WTC11 (cell line): ENCODE results near the gene SPTB.

Experiments
- TF ChIP-seq, protein P1 (sequence below): sonication (generic); formaldehyde crosslinking; IDR thresholded peaks from 2 replicates; pipeline ENCODE4 v1.8.1; 2023; ENCODE audit warnings: mild to moderate bottlenecking, missing genetic modification reagents, borderline replicate concordance
- TF ChIP-seq, protein P2 (sequence below): fragments of 200-600 bp; IDR thresholded peaks from 2 replicates; pipeline ENCODE4 v1.8.0; 2022; ENCODE audit warnings: antibody characterized with exemption

DNA sequence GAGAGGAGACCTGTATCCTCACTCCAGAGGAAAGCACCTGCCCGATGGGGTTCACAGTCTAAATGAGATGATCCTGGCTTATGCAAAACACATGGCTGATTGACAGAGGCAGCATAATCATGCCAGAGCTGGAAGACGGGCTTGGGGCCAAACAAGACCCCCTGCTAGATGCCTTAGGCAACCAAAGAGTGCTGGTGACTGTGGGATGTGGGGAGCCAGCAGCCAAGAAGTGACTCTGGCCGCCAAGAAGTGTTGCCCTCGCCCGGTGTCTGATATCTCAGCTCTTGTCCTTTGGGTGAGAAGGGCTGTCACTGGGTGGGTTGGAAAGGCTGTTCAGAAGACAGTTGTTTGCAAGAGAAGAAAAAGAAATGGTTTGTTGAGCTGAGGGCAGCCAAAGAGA is 118.8 kb downstream of the SPTB start:
- TF ChIP-seq, protein P1, sequence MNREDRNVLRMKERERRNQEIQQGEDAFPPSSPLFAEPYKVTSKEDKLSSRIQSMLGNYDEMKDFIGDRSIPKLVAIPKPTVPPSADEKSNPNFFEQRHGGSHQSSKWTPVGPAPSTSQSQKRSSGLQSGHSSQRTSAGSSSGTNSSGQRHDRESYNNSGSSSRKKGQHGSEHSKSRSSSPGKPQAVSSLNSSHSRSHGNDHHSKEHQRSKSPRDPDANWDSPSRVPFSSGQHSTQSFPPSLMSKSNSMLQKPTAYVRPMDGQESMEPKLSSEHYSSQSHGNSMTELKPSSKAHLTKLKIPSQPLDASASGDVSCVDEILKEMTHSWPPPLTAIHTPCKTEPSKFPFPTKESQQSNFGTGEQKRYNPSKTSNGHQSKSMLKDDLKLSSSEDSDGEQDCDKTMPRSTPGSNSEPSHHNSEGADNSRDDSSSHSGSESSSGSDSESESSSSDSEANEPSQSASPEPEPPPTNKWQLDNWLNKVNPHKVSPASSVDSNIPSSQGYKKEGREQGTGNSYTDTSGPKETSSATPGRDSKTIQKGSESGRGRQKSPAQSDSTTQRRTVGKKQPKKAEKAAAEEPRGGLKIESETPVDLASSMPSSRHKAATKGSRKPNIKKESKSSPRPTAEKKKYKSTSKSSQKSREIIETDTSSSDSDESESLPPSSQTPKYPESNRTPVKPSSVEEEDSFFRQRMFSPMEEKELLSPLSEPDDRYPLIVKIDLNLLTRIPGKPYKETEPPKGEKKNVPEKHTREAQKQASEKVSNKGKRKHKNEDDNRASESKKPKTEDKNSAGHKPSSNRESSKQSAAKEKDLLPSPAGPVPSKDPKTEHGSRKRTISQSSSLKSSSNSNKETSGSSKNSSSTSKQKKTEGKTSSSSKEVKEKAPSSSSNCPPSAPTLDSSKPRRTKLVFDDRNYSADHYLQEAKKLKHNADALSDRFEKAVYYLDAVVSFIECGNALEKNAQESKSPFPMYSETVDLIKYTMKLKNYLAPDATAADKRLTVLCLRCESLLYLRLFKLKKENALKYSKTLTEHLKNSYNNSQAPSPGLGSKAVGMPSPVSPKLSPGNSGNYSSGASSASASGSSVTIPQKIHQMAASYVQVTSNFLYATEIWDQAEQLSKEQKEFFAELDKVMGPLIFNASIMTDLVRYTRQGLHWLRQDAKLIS (CRISPR knock-in tag): no peak
- TF ChIP-seq, protein P2, sequence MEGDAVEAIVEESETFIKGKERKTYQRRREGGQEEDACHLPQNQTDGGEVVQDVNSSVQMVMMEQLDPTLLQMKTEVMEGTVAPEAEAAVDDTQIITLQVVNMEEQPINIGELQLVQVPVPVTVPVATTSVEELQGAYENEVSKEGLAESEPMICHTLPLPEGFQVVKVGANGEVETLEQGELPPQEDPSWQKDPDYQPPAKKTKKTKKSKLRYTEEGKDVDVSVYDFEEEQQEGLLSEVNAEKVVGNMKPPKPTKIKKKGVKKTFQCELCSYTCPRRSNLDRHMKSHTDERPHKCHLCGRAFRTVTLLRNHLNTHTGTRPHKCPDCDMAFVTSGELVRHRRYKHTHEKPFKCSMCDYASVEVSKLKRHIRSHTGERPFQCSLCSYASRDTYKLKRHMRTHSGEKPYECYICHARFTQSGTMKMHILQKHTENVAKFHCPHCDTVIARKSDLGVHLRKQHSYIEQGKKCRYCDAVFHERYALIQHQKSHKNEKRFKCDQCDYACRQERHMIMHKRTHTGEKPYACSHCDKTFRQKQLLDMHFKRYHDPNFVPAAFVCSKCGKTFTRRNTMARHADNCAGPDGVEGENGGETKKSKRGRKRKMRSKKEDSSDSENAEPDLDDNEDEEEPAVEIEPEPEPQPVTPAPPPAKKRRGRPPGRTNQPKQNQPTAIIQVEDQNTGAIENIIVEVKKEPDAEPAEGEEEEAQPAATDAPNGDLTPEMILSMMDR: no peak
